HG02759 (cell line): ENCODE measurements around the gene PTPN4.
A peak's percentile ranks its signal among the peaks of the same experiment; 100 is the strongest.

Experiments
- ATAC-seq: cut with Tn5 transposase; IDR thresholded peaks from one replicate; pipeline ENCODE4 v1.9.1; 2021; ENCODE audit warnings: mild to moderate bottlenecking, moderate library complexity; ENCODE audit not compliant: unreplicated experiment

PTPN4 gene

DNA sequence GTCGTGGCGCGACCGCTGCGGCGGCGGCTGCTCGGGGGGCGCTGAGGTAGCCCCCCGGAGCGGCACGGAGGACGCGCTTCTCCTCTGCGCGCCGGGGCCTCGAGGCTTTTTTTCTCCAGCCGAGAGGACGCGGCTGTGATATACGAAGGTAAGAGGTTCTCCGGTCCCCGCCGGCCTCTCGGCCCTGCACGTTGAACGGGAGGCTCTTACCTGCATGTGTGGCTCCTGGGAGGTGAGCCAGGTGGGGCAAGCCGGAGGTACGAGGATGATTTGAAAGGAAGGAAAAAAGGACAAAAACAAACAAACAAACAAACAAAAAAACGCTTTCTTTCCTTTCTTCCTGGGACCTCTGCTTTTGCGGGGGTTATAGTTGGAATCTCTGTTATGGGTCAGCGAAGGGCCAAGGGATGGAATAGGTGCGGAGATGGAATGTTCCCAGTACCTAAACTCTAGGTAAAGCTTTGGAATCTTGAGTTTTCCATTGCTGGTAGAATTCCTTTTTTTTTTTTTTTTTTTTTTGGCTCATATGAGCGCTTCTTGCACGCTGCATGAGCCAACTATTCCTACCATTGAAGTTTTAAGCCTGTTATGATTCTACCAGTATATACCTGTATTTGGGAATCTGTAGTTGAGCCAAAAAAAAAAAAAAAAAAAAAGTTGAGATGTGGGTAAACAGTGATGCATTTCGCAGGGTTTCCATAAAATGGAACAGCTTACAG is 674 bp downstream of the PTPN4 start:
- peak; percentile 9 for ATAC-seq

DNA sequence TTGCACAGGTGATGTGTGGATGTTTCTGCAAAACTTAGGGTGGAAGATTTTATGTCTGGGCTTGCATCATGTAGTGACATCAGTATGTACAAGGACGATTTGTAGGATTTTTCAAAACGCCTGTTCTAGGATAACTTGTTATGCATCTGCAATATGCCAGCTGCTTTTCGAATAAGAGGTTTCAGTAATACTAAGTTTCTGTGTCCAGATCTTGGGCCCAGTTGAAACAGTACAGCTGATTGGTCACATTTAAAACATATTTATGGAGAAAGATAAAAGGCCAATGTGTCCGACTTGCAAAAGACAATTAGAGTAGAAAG is 1.2 kb downstream of the PTPN4 start:
- ATAC-seq = no peak

GRCh38 chr2:119764832-119765231 is 5.1 kb downstream of the PTPN4 start:
- ATAC-seq = no peak

- ATAC-seq = no peak
Observed at GRCh38 chr2:119765433-119766002, 5.8 kb downstream of the PTPN4 start.

DNA sequence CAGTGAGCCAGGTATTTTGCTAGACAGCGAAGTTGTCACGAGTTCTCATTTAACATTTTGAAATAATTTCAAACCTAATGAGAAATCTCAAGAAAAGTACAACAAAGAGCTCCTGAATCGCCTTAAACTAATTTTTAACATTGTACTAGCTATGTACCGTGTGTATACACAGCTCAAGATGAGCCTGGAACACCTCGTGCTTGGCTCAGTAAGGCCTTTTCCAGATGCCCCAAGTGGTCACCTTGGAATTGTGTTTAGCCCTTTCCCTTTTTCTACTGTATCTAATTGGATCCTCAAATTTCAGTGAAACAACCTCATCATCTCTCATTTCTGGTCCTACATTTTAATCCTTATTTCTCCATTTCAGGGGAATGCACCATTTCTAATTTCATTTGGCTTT is 7.2 kb downstream of the PTPN4 start:
- ATAC-seq = no peak

GRCh38 chr2:119768742-119769141 is 9.0 kb downstream of the PTPN4 start:
- no peak for ATAC-seq

DNA sequence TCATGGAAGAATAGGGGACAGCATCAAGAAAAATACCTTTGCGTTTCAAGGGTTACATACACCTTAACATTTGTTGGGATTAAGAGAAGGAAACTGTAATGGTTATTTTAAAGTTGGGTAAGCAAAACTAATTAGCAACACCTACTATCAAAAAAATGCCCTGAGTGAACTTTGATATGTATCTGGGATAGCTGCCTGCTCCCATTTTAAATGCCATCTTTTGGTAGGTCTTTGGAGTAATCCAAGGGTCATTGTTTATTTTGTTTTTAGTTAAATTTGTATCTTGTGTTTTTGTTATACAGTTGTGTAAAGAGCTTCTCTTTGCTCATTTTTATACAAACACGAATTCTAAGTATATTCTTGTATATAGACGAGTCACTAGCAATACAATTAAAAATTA is 9.9 kb downstream of the PTPN4 start:
- no peak for ATAC-seq

DNA sequence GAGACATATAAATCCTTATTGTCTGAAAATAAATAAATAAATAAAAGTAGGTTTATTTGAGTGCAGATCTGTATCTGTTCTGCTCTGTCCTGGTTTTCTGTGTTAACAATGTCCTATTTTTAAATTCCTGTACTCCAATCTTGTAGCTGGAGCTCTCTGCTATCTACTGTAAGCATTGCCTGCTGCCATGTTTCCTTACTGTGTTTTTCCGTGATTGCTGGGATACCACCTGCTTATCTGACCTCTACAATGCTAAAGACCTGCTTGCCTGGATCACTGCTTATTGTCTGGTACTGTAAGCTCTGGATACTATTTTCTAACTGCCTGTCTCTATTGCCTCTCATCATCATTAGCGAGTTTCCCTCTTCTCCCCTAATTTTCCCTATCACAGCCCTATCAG is 11.6 kb downstream of the PTPN4 start:
- ATAC-seq = no peak

GRCh38 chr2:119772128-119772527 is 12.4 kb downstream of the PTPN4 start:
- no peak for ATAC-seq

- ATAC-seq = no peak
Observed at GRCh38 chr2:119772767-119773166, 13.0 kb downstream of the PTPN4 start.

- no peak for ATAC-seq
Observed at GRCh38 chr2:119774026-119774425, 14.3 kb downstream of the PTPN4 start.

DNA sequence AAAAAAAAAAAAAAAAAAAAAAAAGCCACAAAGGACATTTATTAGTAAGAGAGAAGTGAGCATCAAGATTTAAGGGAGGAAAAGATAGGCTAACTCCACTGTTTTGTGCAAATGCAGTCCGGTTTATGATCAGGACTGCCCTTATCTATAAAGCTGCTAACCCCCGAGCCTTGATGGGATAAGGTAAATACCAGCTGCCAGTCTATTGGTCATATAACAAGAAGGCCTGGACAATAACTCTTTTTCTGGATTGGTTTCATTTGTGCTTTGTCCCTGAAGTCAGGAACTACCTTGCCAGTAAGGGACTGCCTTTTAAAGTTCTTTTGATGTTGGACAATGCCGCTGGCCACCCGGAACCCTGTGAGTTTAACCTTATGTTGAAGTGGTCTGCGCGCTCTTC is 15.4 kb downstream of the PTPN4 start:
- ATAC-seq = no peak

DNA sequence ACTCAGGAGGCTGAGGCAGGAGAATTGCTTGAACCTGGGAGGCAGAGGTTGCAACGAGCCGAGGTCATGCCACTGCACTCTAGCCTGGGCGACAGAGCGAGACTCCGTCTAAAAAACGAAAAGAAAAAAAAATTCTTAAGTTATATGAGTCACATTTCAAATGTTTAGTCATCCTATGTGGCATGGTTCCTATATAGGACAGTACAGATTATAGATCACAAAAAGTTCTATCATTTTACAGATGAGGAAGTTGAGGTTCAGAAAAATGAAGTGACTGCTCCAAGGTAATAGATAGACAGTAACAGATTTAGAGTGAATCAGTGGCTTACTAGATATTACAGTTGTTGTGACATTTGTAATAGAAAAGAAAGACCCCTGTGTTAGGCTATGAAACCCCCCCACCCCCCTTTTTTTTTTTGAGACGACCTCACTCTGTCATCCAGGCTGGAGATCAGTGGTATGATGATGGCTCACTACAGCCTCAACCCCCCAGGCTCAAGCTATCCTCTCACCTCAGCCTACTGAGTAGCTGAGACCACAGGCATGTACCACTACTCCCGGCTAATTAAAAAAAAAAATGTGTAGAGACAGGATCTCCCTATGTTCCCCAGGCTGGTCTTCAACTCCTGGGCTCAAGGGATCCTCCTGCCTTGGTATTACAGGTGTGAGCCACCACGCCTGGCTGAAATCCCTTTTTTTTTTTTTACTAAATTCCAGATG is 22.7 kb downstream of the PTPN4 start:
- ATAC-seq = no peak

DNA sequence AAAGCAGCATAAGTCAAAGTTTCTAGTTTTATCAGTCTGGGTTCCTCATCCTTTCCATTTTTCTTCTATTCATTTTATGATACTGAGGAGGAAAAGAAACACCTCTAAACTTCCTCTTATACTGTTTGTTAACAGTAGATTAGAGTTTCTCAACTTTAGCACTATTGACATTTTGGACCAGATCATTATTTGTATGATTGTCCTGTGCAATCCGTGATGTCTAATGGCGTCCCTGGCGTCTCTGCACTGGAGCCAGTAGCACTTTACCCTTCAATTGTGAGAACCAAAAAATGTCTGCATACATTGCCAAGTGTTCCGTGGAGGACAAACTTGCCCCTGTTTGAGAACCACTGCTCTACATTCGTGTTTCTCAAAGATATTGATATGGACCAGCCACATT is 25.2 kb downstream of the PTPN4 start:
- ATAC-seq = no peak

GRCh38 chr2:119786295-119786694 is 26.6 kb downstream of the PTPN4 start:
- no peak for ATAC-seq

DNA sequence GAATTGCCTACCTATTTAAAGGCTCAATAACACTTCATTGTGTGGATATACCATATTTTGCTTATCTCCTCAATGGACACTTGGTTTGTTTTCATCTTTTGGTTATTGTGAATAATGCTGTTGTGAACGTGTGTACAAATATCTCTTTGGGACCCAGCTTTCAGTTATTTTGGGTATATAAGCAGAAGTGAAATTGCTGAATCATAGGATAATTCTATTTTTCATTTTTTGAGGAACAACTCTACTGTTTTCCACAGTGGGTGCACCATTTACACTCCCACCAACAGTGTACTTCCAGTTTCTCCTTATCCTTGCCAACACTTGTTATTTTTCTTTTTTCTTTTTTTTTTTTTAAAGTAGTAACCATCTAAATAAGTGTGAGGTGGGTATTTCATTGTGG is 29.0 kb downstream of the PTPN4 start:
- no peak for ATAC-seq

- no peak for ATAC-seq
Observed at GRCh38 chr2:119790466-119790865, 30.7 kb downstream of the PTPN4 start.

GRCh38 chr2:119792907-119793312 is 33.2 kb downstream of the PTPN4 start:
- no peak for ATAC-seq

DNA sequence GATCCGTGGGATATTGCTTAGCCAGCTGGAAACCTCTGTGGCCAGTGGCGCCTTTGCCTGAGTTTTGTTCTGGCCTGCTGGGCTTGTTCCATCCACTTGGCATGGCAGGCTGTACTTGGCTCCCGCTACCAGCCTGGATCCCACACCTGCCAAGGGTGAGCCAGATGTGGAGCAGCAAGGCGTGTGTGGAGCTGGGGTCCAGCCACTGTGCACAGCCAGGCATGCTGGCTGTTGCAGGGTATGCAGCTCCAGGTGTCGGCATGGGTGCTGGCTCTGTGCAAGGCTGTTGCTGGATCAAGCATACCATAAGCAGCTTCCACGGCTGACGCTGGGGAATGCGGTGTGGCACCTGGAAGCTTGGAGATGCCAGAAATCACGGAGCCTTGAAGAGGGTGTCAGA is 34.5 kb downstream of the PTPN4 start:
- ATAC-seq = no peak

GRCh38 chr2:119795309-119796303 is 35.9 kb downstream of the PTPN4 start:
- ATAC-seq = no peak

DNA sequence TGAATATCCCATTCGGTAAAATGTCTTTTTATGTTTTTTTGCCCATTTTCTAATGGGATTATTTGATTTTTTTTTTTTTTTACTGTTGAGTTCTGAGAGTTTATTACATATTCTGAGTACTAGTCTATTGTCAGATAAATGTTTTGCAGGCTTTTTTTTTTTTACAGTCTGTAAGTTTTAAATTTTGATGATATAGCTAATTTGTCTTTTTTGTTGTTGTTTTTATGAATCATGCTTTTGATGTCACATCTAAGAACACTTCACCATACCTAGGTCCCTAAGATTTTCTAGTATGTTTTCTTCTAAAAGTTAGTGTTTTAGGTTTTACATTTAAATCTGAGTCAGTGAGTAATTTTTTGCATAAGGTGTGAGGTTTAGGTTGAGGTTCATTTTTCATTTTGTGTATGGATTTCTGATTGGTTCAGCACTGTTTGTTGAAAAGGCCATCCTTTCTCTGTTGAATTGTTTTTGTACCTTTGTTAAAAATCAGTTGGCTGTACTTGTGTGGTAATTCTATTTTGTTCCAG is 40.7 kb downstream of the PTPN4 start:
- ATAC-seq = no peak
